Ovary (tissue), 3 donors: ENCODE data around the gene TBC1D8.

Source experiments
- EP300 ChIP-seq: sonication (generic); formaldehyde crosslinking; IDR thresholded peaks from one replicate; pipeline ENCODE4 v1.6.1; 2017; ENCODE audit warnings: antibody characterized with exemption
- POLR2A ChIP-seq: fragments of 450-650 bp; IDR thresholded peaks from one replicate; pipeline ENCODE4 v1.6.1; 2017; ENCODE audit warnings: antibody characterized with exemption, mild to moderate bottlenecking, moderate library complexity
- TF ChIP-seq, protein P1 (sequence below), 3 donors: fragments of 450-650 bp in 2 of 3; fragments of 200-600 bp in 1 of 3; IDR thresholded peaks; one replicate each; pipeline versions ENCODE4 v1.5.1 to v1.8.0; 2016 to 2022; ENCODE audit warnings: antibody characterized with exemption in 3 of 3, mild to moderate bottlenecking in 1 of 3
- donor health status: DM: no; HTN: no; CAD: no.

DNA sequence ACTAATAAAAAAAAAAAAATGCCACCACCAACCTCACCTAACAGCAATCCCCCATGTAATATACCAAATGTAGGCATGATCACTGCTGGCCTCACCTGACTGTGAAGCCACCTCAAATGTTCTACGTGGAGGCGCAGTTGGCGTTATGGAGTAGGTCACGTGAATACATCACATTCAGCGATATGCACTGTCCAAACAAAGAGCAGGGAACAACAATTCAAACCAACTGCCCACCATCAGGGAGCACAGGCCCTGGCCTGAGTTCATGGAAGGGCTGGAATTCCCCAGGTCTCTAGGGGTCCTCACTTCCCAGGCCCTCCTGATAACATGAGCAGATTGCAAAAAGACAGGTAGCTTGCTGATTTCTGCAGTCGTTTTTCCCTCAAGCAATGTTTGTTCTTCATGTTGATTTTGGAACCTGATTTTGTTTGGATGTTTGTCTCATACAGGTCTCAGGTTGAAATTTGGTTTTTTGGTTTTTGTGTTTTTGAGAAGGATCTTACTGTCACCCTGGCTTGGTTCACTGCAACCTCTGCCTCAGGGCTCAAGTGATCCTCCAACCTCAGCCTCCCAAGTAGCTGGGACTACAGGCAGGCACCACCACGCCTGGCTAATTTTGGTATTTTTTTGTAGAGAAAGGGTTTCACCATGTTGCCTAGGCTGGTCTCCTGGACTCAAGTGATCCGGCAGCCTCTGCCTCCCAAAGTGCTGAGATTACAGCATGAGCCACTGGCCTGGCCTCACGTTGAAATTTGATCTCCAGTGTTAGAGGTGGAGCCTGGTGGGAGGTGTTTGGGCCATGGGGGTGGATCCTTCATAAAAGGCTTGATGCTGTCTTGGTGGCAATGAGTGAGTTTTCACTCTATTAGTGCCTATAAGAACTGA is 15.5 kb downstream of the TBC1D8 start:
- TF ChIP-seq POLR2A: no peak
- TF ChIP-seq, protein P1, sequence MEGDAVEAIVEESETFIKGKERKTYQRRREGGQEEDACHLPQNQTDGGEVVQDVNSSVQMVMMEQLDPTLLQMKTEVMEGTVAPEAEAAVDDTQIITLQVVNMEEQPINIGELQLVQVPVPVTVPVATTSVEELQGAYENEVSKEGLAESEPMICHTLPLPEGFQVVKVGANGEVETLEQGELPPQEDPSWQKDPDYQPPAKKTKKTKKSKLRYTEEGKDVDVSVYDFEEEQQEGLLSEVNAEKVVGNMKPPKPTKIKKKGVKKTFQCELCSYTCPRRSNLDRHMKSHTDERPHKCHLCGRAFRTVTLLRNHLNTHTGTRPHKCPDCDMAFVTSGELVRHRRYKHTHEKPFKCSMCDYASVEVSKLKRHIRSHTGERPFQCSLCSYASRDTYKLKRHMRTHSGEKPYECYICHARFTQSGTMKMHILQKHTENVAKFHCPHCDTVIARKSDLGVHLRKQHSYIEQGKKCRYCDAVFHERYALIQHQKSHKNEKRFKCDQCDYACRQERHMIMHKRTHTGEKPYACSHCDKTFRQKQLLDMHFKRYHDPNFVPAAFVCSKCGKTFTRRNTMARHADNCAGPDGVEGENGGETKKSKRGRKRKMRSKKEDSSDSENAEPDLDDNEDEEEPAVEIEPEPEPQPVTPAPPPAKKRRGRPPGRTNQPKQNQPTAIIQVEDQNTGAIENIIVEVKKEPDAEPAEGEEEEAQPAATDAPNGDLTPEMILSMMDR (IDR thresholded peaks at IDR 0.05): no peak
- no peak for TF ChIP-seq EP300
